ENCODE measurements around the gene ATG9B. TPM values are rescaled to one million over a fixed set of nuclear protein-coding genes. Genes with fewer than 3 reads are reported as not detected.

The ATG9B gene
- total RNA-seq, 4 donors from 2014 or later, result 27.0 to 195 (median 122) TPM

- TF ChIP-seq, protein P1, sequence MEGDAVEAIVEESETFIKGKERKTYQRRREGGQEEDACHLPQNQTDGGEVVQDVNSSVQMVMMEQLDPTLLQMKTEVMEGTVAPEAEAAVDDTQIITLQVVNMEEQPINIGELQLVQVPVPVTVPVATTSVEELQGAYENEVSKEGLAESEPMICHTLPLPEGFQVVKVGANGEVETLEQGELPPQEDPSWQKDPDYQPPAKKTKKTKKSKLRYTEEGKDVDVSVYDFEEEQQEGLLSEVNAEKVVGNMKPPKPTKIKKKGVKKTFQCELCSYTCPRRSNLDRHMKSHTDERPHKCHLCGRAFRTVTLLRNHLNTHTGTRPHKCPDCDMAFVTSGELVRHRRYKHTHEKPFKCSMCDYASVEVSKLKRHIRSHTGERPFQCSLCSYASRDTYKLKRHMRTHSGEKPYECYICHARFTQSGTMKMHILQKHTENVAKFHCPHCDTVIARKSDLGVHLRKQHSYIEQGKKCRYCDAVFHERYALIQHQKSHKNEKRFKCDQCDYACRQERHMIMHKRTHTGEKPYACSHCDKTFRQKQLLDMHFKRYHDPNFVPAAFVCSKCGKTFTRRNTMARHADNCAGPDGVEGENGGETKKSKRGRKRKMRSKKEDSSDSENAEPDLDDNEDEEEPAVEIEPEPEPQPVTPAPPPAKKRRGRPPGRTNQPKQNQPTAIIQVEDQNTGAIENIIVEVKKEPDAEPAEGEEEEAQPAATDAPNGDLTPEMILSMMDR (IDR thresholded peaks at IDR 0.05), result no peak
- TF ChIP-seq POLR2AphosphoS5 (IDR thresholded peaks at IDR 0.05), result no peak
- no peak for TF ChIP-seq POLR2A (IDR thresholded peaks at IDR 0.05)
- TF ChIP-seq EP300 (IDR thresholded peaks at IDR 0.05), result no peak
- peaks cover 22% of the 10 kb centered on the region for H3K4me1 ChIP-seq
- H3K9me3 ChIP-seq, result no peaks in the 10 kb centered on the region
- no peak overlapping the region for H3K27ac ChIP-seq
- no peak overlapping the region for H3K4me3 ChIP-seq
- DNase-seq (ENCODE audit: low spot score in 2 of 2), result no peak
- 47% methylated on average over 2 of the region's 2 CpGs for WGBS
- H3K36me3 ChIP-seq, result no peaks in the 10 kb centered on the region
- peaks cover 75% of the 10 kb centered on the region for H3K27me3 ChIP-seq
Observed at GRCh38 chr7:150980663-150981062, 43.6 kb downstream of the ATG9B start.

DNA sequence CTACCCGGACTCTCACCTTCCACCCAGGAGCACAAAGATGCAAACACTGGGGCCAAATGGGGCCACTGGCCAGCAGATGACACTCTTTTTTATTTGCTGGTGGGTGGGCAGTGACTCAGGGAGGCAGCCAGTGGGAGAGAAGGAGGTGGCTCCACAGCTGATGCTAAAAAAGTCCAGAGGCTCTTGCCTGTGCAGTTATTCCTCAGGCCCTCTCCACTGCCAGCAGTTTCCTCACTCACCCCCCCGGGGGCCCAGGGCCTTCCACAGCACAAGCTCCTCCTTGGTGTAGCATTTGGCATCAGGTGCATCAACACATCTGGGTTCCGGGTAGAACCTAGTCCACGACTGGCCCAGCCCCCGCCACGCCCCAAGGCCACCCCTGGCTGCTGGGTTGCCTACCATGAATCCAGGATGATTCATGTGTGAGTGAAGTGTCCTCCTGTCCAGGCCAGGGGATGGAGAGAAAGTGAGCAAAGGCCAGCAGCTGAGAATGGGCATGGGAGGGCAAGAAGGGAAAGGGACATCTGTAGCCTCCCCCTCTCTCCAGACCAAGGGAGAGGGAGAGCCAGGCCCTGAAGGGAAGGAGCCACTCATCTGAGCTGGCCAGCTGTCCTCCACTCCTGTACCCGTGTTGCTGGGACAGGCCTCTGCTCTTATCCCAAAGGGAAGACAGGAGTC lies 44.4 kb downstream of the ATG9B start:
- WGBS, result 36% methylated on average over 6 of the region's 7 CpGs
- H3K27me3 ChIP-seq, result peaks cover 79% of the 10 kb centered on the region
- no peaks in the 10 kb centered on the region for H3K9me3 ChIP-seq
- H3K27ac ChIP-seq, result no peak overlapping the region
- no peak for DNase-seq (ENCODE audit: low spot score in 2 of 2)
- no peak for TF ChIP-seq EP300 (IDR thresholded peaks at IDR 0.05)
- TF ChIP-seq POLR2A (IDR thresholded peaks at IDR 0.05), result no peak
- TF ChIP-seq POLR2AphosphoS5 (IDR thresholded peaks at IDR 0.05), result no peak
- TF ChIP-seq, protein P1 (IDR thresholded peaks at IDR 0.05), result no peak
- H3K4me1 ChIP-seq, result peaks cover 28% of the 10 kb centered on the region
- H3K4me3 ChIP-seq, result no peak overlapping the region
- no peaks in the 10 kb centered on the region for H3K36me3 ChIP-seq

- DNase-seq (ENCODE audit: low spot score in 2 of 2), result no peak
- peak within 1 kb of the TSS; percentile 42 for H3K4me3 ChIP-seq
- H3K36me3 ChIP-seq, result no peaks in the 10 kb centered on the region
- H3K27ac ChIP-seq, result no peak within 1 kb of the TSS
- TF ChIP-seq, protein P1 (IDR thresholded peaks at IDR 0.05), result no peak
- 1% methylated on average over 16 of the region's 81 CpGs for WGBS
- H3K4me1 ChIP-seq, result peaks cover 41% of the 10 kb centered on the region
- H3K27me3 ChIP-seq, result peaks cover 91% of the 10 kb centered on the region
- no peaks in the 10 kb centered on the region for H3K9me3 ChIP-seq
Observed at GRCh38 chr7:150978126-150978789, 46.0 kb downstream of the ATG9B start, which contains the start of gene KCNH2. TSS of gene KCNH2 (minus strand) at chr7:150978321. CDS start at chr7:150977913, 408 bp downstream.

DNA sequence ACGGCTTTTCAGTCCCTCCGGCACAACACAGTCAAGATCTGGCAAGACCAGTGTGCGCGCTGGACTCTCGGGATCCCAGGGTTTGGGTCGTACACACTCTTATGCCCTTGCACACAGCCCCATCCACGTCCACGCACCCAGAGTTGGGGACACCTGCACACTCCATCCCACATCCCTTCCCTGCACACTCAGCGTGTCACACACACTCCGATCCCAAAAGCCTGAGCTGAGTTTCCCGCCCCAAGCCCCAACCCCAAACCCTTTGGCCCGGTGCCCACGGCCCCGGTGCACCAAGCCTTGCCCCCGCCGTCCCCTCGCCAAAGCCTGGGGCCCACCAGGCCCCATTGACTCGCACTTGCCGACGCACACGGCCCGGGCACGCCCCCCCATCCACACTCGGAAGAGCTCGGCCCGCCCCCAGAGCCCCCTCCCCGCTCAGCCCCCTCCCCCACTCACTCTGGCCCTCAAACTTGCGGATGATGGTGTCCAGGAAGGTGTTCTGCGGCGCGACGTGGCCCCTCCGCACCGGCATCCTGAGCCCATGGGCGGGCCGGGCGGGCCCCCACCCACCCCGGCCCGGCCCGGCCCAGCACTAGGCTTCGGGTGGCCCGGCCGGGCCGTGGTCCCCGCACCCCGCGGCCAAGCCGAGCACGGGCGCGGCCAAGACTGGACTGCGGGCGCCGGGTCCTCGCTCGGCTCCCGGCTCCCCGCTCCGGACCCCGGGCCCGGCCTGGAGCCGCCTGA lies 46.7 kb downstream of the ATG9B start:
- DNase-seq (ENCODE audit: low spot score in 2 of 2), result no peak
- 12% methylated on average over 15 of the region's 62 CpGs for WGBS
- Histone ChIP-seq H3K4me3 (peak overlapping the region; percentile 42), H3K27me3 (peaks cover 88% of the 10 kb centered on the region), H3K4me1 (peaks cover 41% of the 10 kb centered on the region), H3K36me3 (no peaks in the 10 kb centered on the region), H3K27ac (no peak overlapping the region), H3K9me3 (no peaks in the 10 kb centered on the region)
- TF ChIP-seq, protein P1 (IDR thresholded peaks at IDR 0.05), result no peak

Data from suprapubic skin (tissue), 4 donors.